ENCODE results near the gene ARHGAP12. TPM values are rescaled to one million over a fixed set of nuclear protein-coding genes. Genes with fewer than 3 reads are reported as not detected.
A peak's percentile ranks its signal among the peaks of the same experiment; 100 is the strongest.

ARHGAP12 gene
- total RNA-seq, 1 experiment from 2014 or later = 62.3 TPM

GRCh38 chr10:31838709-31839108, 89.9 kb downstream of the ARHGAP12 start:
- ChIA-PET POLR2A (interaction anchor here (0.6 kb wide), 1 partner anchor 27 kb away, joined by 4 read pairs; no protein-coding TSS in a partner anchor), CTCF (interaction anchor here (0.7 kb wide), 1 partner anchor 110 kb away, joined by 3 read pairs; no protein-coding TSS in a partner anchor)
- no peak overlapping the region for H3K4me3 Mint-ChIP-seq (ENCODE audit: unreplicated experiment)
- Histone ChIP-seq H3K36me3 (ENCODE audit: control insufficient read depth, insufficient read depth, low read length) (no peaks in the 10 kb centered on the region), H3K27me3 (replicated peaks; ENCODE audit: control insufficient read depth, insufficient read depth, low read length) (no peaks in the 10 kb centered on the region), H3K9me3 (no peaks in the 10 kb centered on the region), H3K4me1 (no peaks in the 10 kb centered on the region), H3K4me3 (ENCODE audit: low read depth, low read length) (no peak overlapping the region)
- intact Hi-C loops (cut with micrococcal nuclease; ENCODE audit: unreplicated experiment) = loop anchor here (10.0 kb wide), 1 partner anchor 536 kb away; no protein-coding TSS in a partner anchor
- H3K27me3 Mint-ChIP-seq (ENCODE audit: insufficient read depth, unreplicated experiment) = no peaks in the 10 kb centered on the region
- no peaks in the 10 kb centered on the region for H3K9me3 Mint-ChIP-seq (ENCODE audit: unreplicated experiment)
- H3K4me1 Mint-ChIP-seq (ENCODE audit: low read depth, unreplicated experiment) = no peaks in the 10 kb centered on the region
- H3K27ac Mint-ChIP-seq (ENCODE audit: unreplicated experiment) = no peak overlapping the region
- no peak for DNase-seq
- TF ChIP-seq CTCF (IDR thresholded peaks at IDR 0.05; ENCODE audit: insufficient read depth in 1 of 2, low read depth in 1 of 2, low read length in 1 of 2, severe bottlenecking in 1 of 2, unreplicated experiment in 1 of 2) = no peak
- no TSS peak for BruUV-seq (replicated peaks)
- peaks cover 10% of the 10 kb centered on the region for H3K36me3 Mint-ChIP-seq (ENCODE audit: insufficient read depth, unreplicated experiment)

GRCh38 chr10:31838065-31838464, 90.6 kb downstream of the ARHGAP12 start:
- H3K27me3 Mint-ChIP-seq (ENCODE audit: insufficient read depth, unreplicated experiment) = no peaks in the 10 kb centered on the region
- H3K27me3 ChIP-seq (replicated peaks; ENCODE audit: control insufficient read depth, insufficient read depth, low read length) = no peaks in the 10 kb centered on the region
- H3K9me3 ChIP-seq = no peaks in the 10 kb centered on the region
- POLR2A ChIA-PET = interaction anchor here (0.6 kb wide), 1 partner anchor 28 kb away, joined by 4 read pairs; no protein-coding TSS in a partner anchor
- no peak overlapping the region for H3K4me3 Mint-ChIP-seq (ENCODE audit: unreplicated experiment)
- no peaks in the 10 kb centered on the region for H3K36me3 ChIP-seq (ENCODE audit: control insufficient read depth, insufficient read depth, low read length)
- no peaks in the 10 kb centered on the region for H3K4me1 Mint-ChIP-seq (ENCODE audit: low read depth, unreplicated experiment)
- CTCF ChIA-PET = no interaction called here
- H3K9me3 Mint-ChIP-seq (ENCODE audit: unreplicated experiment) = no peaks in the 10 kb centered on the region
- DNase-seq = no peak
- intact Hi-C loops (cut with micrococcal nuclease; ENCODE audit: unreplicated experiment) = loop anchor here (10.0 kb wide), 1 partner anchor 537 kb away; no protein-coding TSS in a partner anchor
- BruUV-seq (replicated peaks) = no TSS peak
- TF ChIP-seq CTCF (IDR thresholded peaks at IDR 0.05; ENCODE audit: insufficient read depth in 1 of 2, low read depth in 1 of 2, low read length in 1 of 2, severe bottlenecking in 1 of 2, unreplicated experiment in 1 of 2) = no peak
- no peaks in the 10 kb centered on the region for H3K4me1 ChIP-seq
- no peak overlapping the region for H3K4me3 ChIP-seq (ENCODE audit: low read depth, low read length)
- H3K36me3 Mint-ChIP-seq (ENCODE audit: insufficient read depth, unreplicated experiment) = peaks cover 10% of the 10 kb centered on the region
- no peak overlapping the region for H3K27ac Mint-ChIP-seq (ENCODE audit: unreplicated experiment)

DNA sequence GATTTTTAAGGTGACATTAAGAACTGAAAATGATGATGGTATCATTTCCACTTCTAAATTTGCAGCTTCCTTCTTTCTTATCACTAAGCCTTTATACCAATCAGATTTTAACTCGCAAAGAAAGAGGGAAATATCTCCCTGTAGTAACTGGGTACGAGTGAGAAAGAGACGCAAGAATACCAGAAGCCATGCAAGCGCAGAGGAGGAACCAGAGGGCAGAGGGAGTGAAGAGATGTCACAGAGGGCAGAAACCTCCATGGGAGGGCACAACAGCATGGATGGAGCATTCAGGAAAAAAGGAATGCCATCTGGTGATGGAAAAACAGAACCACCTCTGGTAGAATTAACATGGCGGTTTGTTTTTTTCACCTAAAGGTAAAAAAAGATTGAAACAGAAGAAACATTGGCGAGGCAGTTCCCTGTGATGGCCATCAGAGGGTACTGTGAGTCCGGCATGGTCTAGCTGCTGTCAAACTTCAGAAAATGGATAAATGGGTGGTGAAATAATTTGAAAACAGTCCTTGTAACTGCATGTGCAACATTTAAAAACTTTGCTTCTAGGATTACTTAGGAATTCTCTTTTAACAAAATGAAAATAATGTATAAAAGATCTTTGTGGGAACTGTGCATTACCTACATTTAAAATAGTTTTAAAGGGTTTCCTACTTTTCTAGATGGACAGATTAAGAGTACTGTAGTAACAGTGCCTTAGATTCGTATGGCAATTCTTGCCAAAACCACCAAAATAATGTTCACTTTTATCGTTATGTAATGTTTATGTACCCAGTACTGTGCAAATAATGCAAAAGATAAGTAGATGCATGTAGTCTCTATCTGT, 91.8 kb downstream of the ARHGAP12 start:
- DNase-seq = peak in 1 of 2 experiments; percentile 62
- H3K4me1 Mint-ChIP-seq (ENCODE audit: low read depth, unreplicated experiment) = no peaks in the 10 kb centered on the region
- intact Hi-C loops (cut with micrococcal nuclease; ENCODE audit: unreplicated experiment) = loop anchor here (1.0 to 10.0 kb wide), 4 partner anchors 111 to 538 kb away; no protein-coding TSS in a partner anchor
- peaks cover 10% of the 10 kb centered on the region for H3K36me3 Mint-ChIP-seq (ENCODE audit: insufficient read depth, unreplicated experiment)
- Histone ChIP-seq H3K4me1 (no peaks in the 10 kb centered on the region), H3K9me3 (no peaks in the 10 kb centered on the region), H3K36me3 (ENCODE audit: control insufficient read depth, insufficient read depth, low read length) (no peaks in the 10 kb centered on the region), H3K27me3 (replicated peaks; ENCODE audit: control insufficient read depth, insufficient read depth, low read length) (no peaks in the 10 kb centered on the region), H3K4me3 (ENCODE audit: low read depth, low read length) (no peak overlapping the region)
- no peaks in the 10 kb centered on the region for H3K9me3 Mint-ChIP-seq (ENCODE audit: unreplicated experiment)
- H3K27ac Mint-ChIP-seq (ENCODE audit: unreplicated experiment) = no peak overlapping the region
- H3K4me3 Mint-ChIP-seq (ENCODE audit: unreplicated experiment) = no peak overlapping the region
- ChIA-PET CTCF (interaction anchor here (0.6 to 0.7 kb wide), 2 partner anchors 14 to 111 kb away, joined by 3 read pairs; no protein-coding TSS in a partner anchor), POLR2A (no interaction called here)
- no TSS peak for BruUV-seq (replicated peaks)
- peak; percentile 84 to 94 for TF ChIP-seq CTCF (IDR thresholded peaks at IDR 0.05; ENCODE audit: insufficient read depth in 1 of 2, low read depth in 1 of 2, low read length in 1 of 2, severe bottlenecking in 1 of 2, unreplicated experiment in 1 of 2)
- no peaks in the 10 kb centered on the region for H3K27me3 Mint-ChIP-seq (ENCODE audit: insufficient read depth, unreplicated experiment)

Data from Caco-2 (cell line).